Measurements from ENCODE around the gene OR1K1.

Gene OR1K1

GRCh38 chr9:122844137-122844536 is 44.2 kb downstream of the OR1K1 start:
- no peak for DNase-seq
- in situ Hi-C loops (cut with HindIII; ENCODE audit: low pct_ligation_motif_present, low pct_unique_long_range_greater_than_20kb, low sequenced_read_pairs): no loop called here

DNA sequence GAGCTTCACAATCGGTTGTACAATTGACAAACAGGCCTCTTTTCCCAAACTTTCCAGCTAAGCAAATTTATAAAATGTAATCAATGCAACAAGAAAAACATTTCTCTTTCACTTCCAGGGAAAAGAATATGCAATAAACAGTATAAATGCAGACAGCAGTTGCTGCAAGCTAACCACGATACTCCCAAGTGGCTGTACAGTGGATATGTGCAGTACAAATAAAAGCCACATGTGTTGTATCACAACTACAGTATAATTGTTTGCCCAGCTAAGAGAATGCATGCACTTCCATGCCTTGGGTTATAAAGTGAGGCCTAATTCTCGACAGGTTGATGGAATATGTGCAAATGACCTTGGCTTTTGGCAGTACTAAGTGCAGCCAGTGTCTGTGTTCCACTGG is 45.2 kb downstream of the OR1K1 start:
- no peak for DNase-seq
- in situ Hi-C loops (cut with HindIII; ENCODE audit: low pct_ligation_motif_present, low pct_unique_long_range_greater_than_20kb, low sequenced_read_pairs): no loop called here

DNA sequence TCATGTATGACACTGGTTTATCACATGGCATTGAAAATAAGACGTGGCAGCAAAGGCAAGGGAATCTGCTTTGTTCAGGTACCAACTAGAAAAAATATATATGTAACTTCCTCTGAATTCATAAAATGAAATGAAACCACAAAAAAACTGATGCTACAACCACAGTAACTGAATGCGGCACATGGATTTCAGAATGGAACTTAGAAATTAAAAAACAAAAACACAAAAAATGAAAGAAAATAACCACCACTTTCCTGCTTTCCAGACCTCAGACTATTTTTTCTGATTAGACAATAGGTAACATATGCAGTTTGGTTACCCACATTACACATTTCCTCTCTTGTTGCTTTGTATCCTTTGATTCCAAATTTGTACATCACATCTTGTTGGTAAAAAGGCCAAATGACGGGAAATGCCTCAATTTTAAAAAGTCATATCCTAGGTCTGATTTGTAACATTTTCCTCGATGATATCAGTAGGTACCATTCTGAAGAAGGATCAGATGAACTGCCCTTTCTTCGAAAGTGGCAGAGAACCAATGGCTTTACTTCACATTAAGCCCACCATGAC is 46.5 kb downstream of the OR1K1 start:
- in situ Hi-C loops (cut with HindIII; ENCODE audit: low pct_ligation_motif_present, low pct_unique_long_range_greater_than_20kb, low sequenced_read_pairs): no loop called here
- DNase-seq: no peak

DNA sequence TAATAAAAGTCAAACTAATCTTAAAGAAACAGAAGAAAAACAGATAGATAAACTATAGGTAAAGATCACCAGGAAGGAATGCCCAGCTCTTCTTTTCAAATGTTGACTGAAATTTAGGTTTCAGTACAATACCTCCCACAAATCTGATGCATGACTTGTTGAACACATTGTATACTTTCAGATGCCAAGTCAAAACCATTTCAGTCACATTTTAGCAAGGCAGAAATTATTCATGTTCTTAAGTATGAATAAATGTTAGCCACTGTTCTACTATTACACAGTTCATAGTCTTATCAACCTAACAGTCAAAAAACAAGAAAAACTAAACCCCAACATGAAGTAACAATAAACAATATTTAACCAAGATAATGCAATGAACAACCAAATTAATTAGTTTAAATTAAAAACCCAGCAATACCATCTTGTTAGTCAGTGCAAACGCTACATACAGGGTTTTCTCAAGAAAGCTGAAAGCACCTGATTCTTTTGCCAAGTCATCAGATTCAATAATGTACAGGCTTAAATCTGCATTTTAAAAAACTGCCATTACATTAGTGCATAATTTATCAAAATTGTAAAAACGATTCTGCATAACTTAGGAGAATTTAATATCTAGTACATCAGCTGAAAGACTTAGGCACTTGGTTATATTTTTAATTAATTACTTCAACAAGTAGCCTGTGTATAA is 48.5 kb downstream of the OR1K1 start:
- DNase-seq: no peak

More for the DNA sequence above, 48.5 kb downstream of the OR1K1 start:
- in situ Hi-C loops (cut with HindIII; ENCODE audit: low pct_ligation_motif_present, low pct_unique_long_range_greater_than_20kb, low sequenced_read_pairs): no loop called here

All from ACHN (cell line).